ENCODE measurements around the gene RPL10L.

Gene RPL10L

DNA sequence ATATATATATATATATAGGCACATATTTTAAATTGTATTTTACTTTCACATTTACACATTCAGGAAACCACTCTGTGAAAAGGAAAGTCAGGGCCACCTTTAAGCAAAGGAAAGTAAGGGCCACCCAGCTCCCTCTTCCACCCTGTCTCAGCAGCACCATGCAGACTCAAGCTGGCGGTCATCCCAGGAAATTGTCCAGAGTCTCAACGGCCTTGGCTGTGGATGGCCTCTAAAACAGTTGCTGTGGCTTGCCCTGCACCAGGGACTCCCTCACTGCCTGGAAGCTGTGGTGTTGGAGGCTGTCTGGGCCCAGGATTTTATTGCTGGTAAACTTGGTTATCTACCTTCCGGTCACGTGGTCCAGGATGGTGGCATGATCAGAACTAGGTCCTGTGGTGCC, 11.8 kb upstream of the RPL10L start:
- Histone ChIP-seq H3K4me1 (ENCODE audit: low read depth, poor library complexity, severe bottlenecking) (no peaks in the 10 kb centered on the region), H3K79me2 (ENCODE audit: insufficient read depth, low read depth) (no peaks in the 10 kb centered on the region), H3K4me3 (IDR thresholded peaks at IDR 0.05; ENCODE audit: insufficient read depth, low read depth, low read length) (no peak overlapping the region), H3K9ac (no peak overlapping the region), H3K27ac (no peak overlapping the region), H3K36me3 (ENCODE audit: insufficient read depth) (no peaks in the 10 kb centered on the region), H2AFZ (ENCODE audit: low read depth) (no peak overlapping the region), H3K27me3 (ENCODE audit: insufficient read depth, low read depth) (no peaks in the 10 kb centered on the region), H4K20me1 (ENCODE audit: insufficient read depth) (no peaks in the 10 kb centered on the region), H3K4me2 (no peak overlapping the region)
- TF ChIP-seq, protein P1, sequence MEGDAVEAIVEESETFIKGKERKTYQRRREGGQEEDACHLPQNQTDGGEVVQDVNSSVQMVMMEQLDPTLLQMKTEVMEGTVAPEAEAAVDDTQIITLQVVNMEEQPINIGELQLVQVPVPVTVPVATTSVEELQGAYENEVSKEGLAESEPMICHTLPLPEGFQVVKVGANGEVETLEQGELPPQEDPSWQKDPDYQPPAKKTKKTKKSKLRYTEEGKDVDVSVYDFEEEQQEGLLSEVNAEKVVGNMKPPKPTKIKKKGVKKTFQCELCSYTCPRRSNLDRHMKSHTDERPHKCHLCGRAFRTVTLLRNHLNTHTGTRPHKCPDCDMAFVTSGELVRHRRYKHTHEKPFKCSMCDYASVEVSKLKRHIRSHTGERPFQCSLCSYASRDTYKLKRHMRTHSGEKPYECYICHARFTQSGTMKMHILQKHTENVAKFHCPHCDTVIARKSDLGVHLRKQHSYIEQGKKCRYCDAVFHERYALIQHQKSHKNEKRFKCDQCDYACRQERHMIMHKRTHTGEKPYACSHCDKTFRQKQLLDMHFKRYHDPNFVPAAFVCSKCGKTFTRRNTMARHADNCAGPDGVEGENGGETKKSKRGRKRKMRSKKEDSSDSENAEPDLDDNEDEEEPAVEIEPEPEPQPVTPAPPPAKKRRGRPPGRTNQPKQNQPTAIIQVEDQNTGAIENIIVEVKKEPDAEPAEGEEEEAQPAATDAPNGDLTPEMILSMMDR (conservative IDR thresholded peaks at IDR 0.05; ENCODE audit: low read depth, low read length): no peak

DNA sequence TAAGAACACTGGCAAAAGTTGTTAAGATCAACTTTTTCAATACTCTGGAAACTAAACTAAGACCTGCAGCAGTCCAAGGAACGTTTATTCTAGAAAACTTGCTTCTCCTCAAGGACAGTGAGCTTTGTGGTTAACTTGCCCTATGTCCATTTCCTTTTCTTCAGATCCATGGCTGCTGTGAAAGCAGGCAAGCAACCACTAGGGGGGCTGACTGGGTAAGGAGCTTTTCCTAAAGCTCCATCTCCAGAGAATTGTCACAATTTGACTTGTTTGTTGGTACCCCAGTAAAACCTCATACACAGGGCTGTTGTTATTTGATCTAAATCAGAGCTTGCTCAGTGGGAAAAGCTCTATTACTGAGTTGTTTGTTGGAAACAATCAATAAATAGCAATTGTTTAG, 10.1 kb upstream of the RPL10L start:
- no peak overlapping the region for H3K9ac ChIP-seq
- H4K20me1 ChIP-seq (ENCODE audit: insufficient read depth): no peaks in the 10 kb centered on the region
- no peak overlapping the region for H3K4me3 ChIP-seq (IDR thresholded peaks at IDR 0.05; ENCODE audit: insufficient read depth, low read depth, low read length)
- H2AFZ ChIP-seq (ENCODE audit: low read depth): no peak overlapping the region
- no peaks in the 10 kb centered on the region for H3K79me2 ChIP-seq (ENCODE audit: insufficient read depth, low read depth)
- H3K36me3 ChIP-seq (ENCODE audit: insufficient read depth): no peaks in the 10 kb centered on the region
- H3K27ac ChIP-seq: no peak overlapping the region
- H3K27me3 ChIP-seq (ENCODE audit: insufficient read depth, low read depth): no peaks in the 10 kb centered on the region
- no peaks in the 10 kb centered on the region for H3K4me1 ChIP-seq (ENCODE audit: low read depth, poor library complexity, severe bottlenecking)
- H3K4me2 ChIP-seq: no peak overlapping the region
- TF ChIP-seq, protein P1 (conservative IDR thresholded peaks at IDR 0.05; ENCODE audit: low read depth, low read length): no peak

DNA sequence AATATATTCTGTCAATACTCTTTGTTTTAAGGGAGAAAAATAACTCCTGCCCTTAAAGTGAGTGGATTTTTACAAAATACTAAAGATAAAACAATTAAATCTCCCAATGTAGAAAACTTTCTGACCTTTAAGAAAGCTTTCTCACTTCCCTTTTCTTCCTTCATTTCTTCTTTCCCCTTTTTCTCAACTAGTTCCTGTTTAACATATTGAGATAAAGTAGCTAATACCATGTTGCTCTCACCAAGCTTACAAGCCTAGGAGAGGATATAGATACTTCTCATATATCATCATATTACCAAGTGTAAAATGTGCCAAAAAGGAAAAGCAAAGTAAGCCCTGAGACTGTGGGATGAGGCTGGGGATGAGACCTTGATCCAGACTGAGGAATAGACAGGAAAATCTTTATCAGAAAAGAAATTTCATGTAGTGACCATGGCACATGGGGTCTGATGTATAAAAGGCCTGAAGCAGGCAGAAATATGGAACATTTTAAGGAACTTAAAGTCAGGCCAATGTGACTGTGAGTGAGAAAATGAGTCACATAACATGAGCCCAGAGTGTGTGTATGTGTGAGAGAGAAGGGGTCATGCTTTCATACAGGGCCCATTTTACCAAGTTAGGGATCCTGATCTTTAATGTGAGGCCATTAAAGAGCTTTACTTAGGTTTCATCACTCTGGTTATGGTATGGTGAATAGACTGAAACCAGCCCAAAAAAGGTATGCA, 1.6 kb upstream of the RPL10L start:
- Histone ChIP-seq H3K27me3 (ENCODE audit: insufficient read depth, low read depth) (no peaks in the 10 kb centered on the region), H3K9ac (no peak overlapping the region), H3K27ac (no peak overlapping the region), H3K4me1 (ENCODE audit: low read depth, poor library complexity, severe bottlenecking) (no peaks in the 10 kb centered on the region), H3K4me2 (no peak overlapping the region), H4K20me1 (ENCODE audit: insufficient read depth) (no peaks in the 10 kb centered on the region), H3K4me3 (IDR thresholded peaks at IDR 0.05; ENCODE audit: insufficient read depth, low read depth, low read length) (no peak overlapping the region), H3K79me2 (ENCODE audit: insufficient read depth, low read depth) (no peaks in the 10 kb centered on the region), H2AFZ (ENCODE audit: low read depth) (no peak overlapping the region), H3K36me3 (ENCODE audit: insufficient read depth) (no peaks in the 10 kb centered on the region)
- TF ChIP-seq, protein P1 (conservative IDR thresholded peaks at IDR 0.05; ENCODE audit: low read depth, low read length): no peak

DNA sequence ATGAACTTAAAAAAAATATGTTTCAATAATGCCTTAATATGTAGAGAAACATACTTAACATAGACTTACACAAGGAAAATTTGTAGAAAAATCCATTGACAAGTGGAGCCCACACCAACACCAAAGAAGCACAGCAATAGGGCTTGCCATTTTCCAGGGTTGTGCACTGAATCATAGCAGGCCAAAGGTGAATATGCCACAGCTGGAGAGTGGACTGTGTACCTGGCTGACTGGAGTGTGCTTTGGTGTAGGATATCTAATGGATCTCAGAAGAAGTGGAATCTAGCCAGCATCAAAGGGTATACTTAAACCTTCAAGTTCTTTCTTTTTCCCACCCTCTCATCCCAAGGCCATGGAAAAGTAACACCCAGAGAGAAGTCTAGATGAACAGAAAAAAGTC, 4.8 kb downstream of the RPL10L start:
- Histone ChIP-seq H3K4me3 (IDR thresholded peaks at IDR 0.05; ENCODE audit: insufficient read depth, low read depth, low read length) (no peak overlapping the region), H3K27me3 (ENCODE audit: insufficient read depth, low read depth) (no peaks in the 10 kb centered on the region), H2AFZ (ENCODE audit: low read depth) (no peak overlapping the region), H3K9ac (no peak overlapping the region), H3K4me2 (no peak overlapping the region), H3K4me1 (ENCODE audit: low read depth, poor library complexity, severe bottlenecking) (no peaks in the 10 kb centered on the region), H4K20me1 (ENCODE audit: insufficient read depth) (no peaks in the 10 kb centered on the region), H3K36me3 (ENCODE audit: insufficient read depth) (no peaks in the 10 kb centered on the region), H3K79me2 (ENCODE audit: insufficient read depth, low read depth) (no peaks in the 10 kb centered on the region), H3K27ac (no peak overlapping the region)
- TF ChIP-seq, protein P1 (conservative IDR thresholded peaks at IDR 0.05; ENCODE audit: low read depth, low read length): no peak

Measured in KMS-11 (cell line).